GM21723 (cell line): Measurements from ENCODE around the gene U2SURP.
"Not testable (repeated sequence)": the region's sequence is repeated elsewhere in the genome, so short reads cannot be mapped to it uniquely, and the experiment has no call there.

Experiments used
- ATAC-seq: cut with Tn5 transposase; IDR thresholded peaks from one replicate; pipeline ENCODE4 v1.9.1; 2021; ENCODE audit warnings: mild to moderate bottlenecking, moderate library complexity; ENCODE audit not compliant: unreplicated experiment

Gene U2SURP

GRCh38 chr3:143010024-143010423 lies 8.7 kb downstream of the U2SURP start:
- ATAC-seq: no peak

GRCh38 chr3:143011705-143012104 lies 10.3 kb downstream of the U2SURP start:
- no peak for ATAC-seq

- no peak for ATAC-seq
Measured at GRCh38 chr3:143014921-143015320, 13.6 kb downstream of the U2SURP start.

- peak; percentile 49 for ATAC-seq
Measured at GRCh38 chr3:143016321-143016972, 15.1 kb downstream of the U2SURP start.

GRCh38 chr3:143024351-143024960 lies 23.1 kb downstream of the U2SURP start:
- no peak for ATAC-seq

GRCh38 chr3:143031327-143031726 lies 30.0 kb downstream of the U2SURP start:
- no peak for ATAC-seq

GRCh38 chr3:143031796-143032387 lies 30.5 kb downstream of the U2SURP start:
- not testable (repeated sequence) for ATAC-seq

GRCh38 chr3:143035466-143036211 lies 34.3 kb downstream of the U2SURP start:
- ATAC-seq: no peak

GRCh38 chr3:143036557-143036956 lies 35.2 kb downstream of the U2SURP start:
- no peak for ATAC-seq

- ATAC-seq: no peak
Measured at GRCh38 chr3:143037867-143038266, 36.5 kb downstream of the U2SURP start.

GRCh38 chr3:143040261-143040879 lies 39.0 kb downstream of the U2SURP start:
- no peak for ATAC-seq

- ATAC-seq: no peak
Measured at GRCh38 chr3:143041903-143042302, 40.5 kb downstream of the U2SURP start.

GRCh38 chr3:143045639-143046038 lies 44.3 kb downstream of the U2SURP start:
- no peak for ATAC-seq

- not testable (repeated sequence) for ATAC-seq
Measured at GRCh38 chr3:143046075-143046474, 44.7 kb downstream of the U2SURP start.

GRCh38 chr3:143054011-143054410 lies 52.6 kb downstream of the U2SURP start:
- no peak for ATAC-seq

GRCh38 chr3:143056372-143056771 lies 55.0 kb downstream of the U2SURP start:
- ATAC-seq: no peak

GRCh38 chr3:143060906-143061305 lies 59.5 kb downstream of the U2SURP start:
- ATAC-seq: peak; percentile 98

- no peak for ATAC-seq
Measured at GRCh38 chr3:143063018-143063417, 61.6 kb downstream of the U2SURP start.

- no peak for ATAC-seq
Measured at GRCh38 chr3:143064777-143065176, 63.4 kb downstream of the U2SURP start.

GRCh38 chr3:143065364-143065763 lies 64.0 kb downstream of the U2SURP start:
- ATAC-seq: no peak

GRCh38 chr3:143066033-143066432 lies 64.7 kb downstream of the U2SURP start:
- no peak for ATAC-seq
